Omental fat pad (tissue), 4 donors: ENCODE data around the gene MRPL40. TPM values are rescaled to one million over a fixed set of nuclear protein-coding genes. Genes with fewer than 3 reads are reported as not detected.
A peak's percentile ranks its signal among the peaks of the same experiment; 100 is the strongest.

Experiments used
- ATAC-seq: fragments of 150-250 bp; one replicate; pipeline ENCODE4 v1.9.1; 2016; ENCODE audit warnings: mild to moderate bottlenecking, moderate library complexity; ENCODE audit not compliant: low FRiP score
- DNase-seq: peaks from one replicate; pipeline ENCODE4 v3.0.0-alpha.2; 2019; ENCODE audit warnings: low spot score
- CTCF ChIP-seq, 3 donors: fragments of 450-650 bp; IDR thresholded peaks; one replicate each; pipeline ENCODE4 v1.5.1; 2016 to 2017; ENCODE audit warnings: antibody characterized with exemption in 3 of 3, mild to moderate bottlenecking in 3 of 3, moderate library complexity in 2 of 3
- total RNA-seq, 4 donors: library from RNA; depleted of rRNA; stranded (reverse); fragments of >200 nt; gene quantifications; one replicate each; pipeline ENCODE4 v1.1.0, GENCODE V29; 2016

The MRPL40 gene
- total RNA-seq, 4 donors from 2014 or later, result 17.3 to 25.9 (median 24.0) TPM

GRCh38 chr22:19476023-19476422, 43.7 kb downstream of the MRPL40 start:
- DNase-seq, result no peak
- no peak for ATAC-seq
- TF ChIP-seq CTCF (IDR thresholded peaks at IDR 0.05), result no peak

GRCh38 chr22:19477321-19478044, 45.1 kb downstream of the MRPL40 start:
- DNase-seq, result no peak
- ATAC-seq, result no peak
- TF ChIP-seq CTCF (IDR thresholded peaks at IDR 0.05), result no peak

GRCh38 chr22:19478045-19478900, 45.9 kb downstream of the MRPL40 start:
- no peak for TF ChIP-seq CTCF (IDR thresholded peaks at IDR 0.05)
- ATAC-seq (no peak), DNase-seq (no peak)

GRCh38 chr22:19478901-19479354, 46.6 kb downstream of the MRPL40 start, which contains the start of gene UFD1:
TSS of gene UFD1 (minus strand) at chr22:19479193. CDS start at chr22:19479085, 108 bp downstream.
- DNase-seq (peak; percentile 44), ATAC-seq (peak; percentile 90)
- no peak for TF ChIP-seq CTCF (IDR thresholded peaks at IDR 0.05)

- TF ChIP-seq CTCF (IDR thresholded peaks at IDR 0.05), result no peak
- ATAC-seq (peak; percentile 97), DNase-seq (peak; percentile 88)
These were observed 47.2 kb downstream of the MRPL40 start, which contains the start of gene CDC45 for GRCh38 chr22:19479355-19480172. TSS of gene CDC45 (plus strand) at chr22:19479920. CDS start at chr22:19479969, 49 bp downstream.

- no peak for ATAC-seq
- TF ChIP-seq CTCF (IDR thresholded peaks at IDR 0.05), result no peak
- DNase-seq, result no peak
These were observed 47.8 kb downstream of the MRPL40 start for GRCh38 chr22:19480173-19480568.
